HG03280 (cell line): ENCODE results near the gene IQGAP2.

Source experiments
- ATAC-seq: cut with Tn5 transposase; IDR thresholded peaks from one replicate; pipeline ENCODE4 v1.9.1; 2021; ENCODE audit warnings: mild to moderate bottlenecking, moderate library complexity; ENCODE audit not compliant: unreplicated experiment

IQGAP2 gene

GRCh38 chr5:76681287-76681686, 278.2 kb downstream of the IQGAP2 start:
- ATAC-seq = no peak

- no peak for ATAC-seq
Observed at GRCh38 chr5:76682387-76682786, 279.3 kb downstream of the IQGAP2 start.

- no peak for ATAC-seq
Observed at GRCh38 chr5:76683816-76684731, 281.0 kb downstream of the IQGAP2 start.

GRCh38 chr5:76684756-76685519, 281.9 kb downstream of the IQGAP2 start:
- ATAC-seq = no peak

GRCh38 chr5:76685704-76686103, 282.6 kb downstream of the IQGAP2 start:
- ATAC-seq = no peak

GRCh38 chr5:76688212-76688611, 285.1 kb downstream of the IQGAP2 start:
- ATAC-seq = no peak

- ATAC-seq = no peak
Observed at GRCh38 chr5:76688836-76689235, 285.8 kb downstream of the IQGAP2 start.

GRCh38 chr5:76689321-76690036, 286.4 kb downstream of the IQGAP2 start:
- no peak for ATAC-seq

GRCh38 chr5:76690037-76690679, 287.1 kb downstream of the IQGAP2 start:
- no peak for ATAC-seq

- no peak for ATAC-seq
Observed at GRCh38 chr5:76690704-76691466, 287.8 kb downstream of the IQGAP2 start.

- ATAC-seq = no peak
Observed at GRCh38 chr5:76691467-76692273, 288.6 kb downstream of the IQGAP2 start.

GRCh38 chr5:76692274-76692540, 289.1 kb downstream of the IQGAP2 start:
- no peak for ATAC-seq

- ATAC-seq = no peak
Observed at GRCh38 chr5:76692651-76693050, 289.6 kb downstream of the IQGAP2 start.

- no peak for ATAC-seq
Observed at GRCh38 chr5:76693141-76693540, 290.1 kb downstream of the IQGAP2 start.

- no peak for ATAC-seq
Observed at GRCh38 chr5:76694317-76694716, 291.2 kb downstream of the IQGAP2 start.

- no peak for ATAC-seq
Observed at GRCh38 chr5:76695346-76695745, 292.3 kb downstream of the IQGAP2 start.

GRCh38 chr5:76696251-76696650, 293.2 kb downstream of the IQGAP2 start:
- no peak for ATAC-seq

- ATAC-seq = no peak
Observed at GRCh38 chr5:76697670-76698069, 294.6 kb downstream of the IQGAP2 start.

GRCh38 chr5:76700571-76700970, 297.5 kb downstream of the IQGAP2 start:
- ATAC-seq = no peak

GRCh38 chr5:76701298-76701697, 298.2 kb downstream of the IQGAP2 start:
- ATAC-seq = no peak
